Fibroblast of pulmonary artery (primary cell): ENCODE results near the gene C5AR1.
"Not testable (repeated sequence)": the region's sequence is repeated elsewhere in the genome, so short reads cannot be mapped to it uniquely, and the experiment has no call there.

Experiments used
- DNase-seq: peaks from one replicate; pipeline ENCODE4 v3.0.0-alpha.2; 2010; ENCODE audit warnings: low read depth
- H3K4me3 ChIP-seq: replicated peaks from 2 replicates; pipeline ENCODE4 v1.5.1; 2011; ENCODE audit warnings: low read depth, mild to moderate bottlenecking, control low read depth, low read length, moderate library complexity
- TF ChIP-seq, protein P1 (sequence below): IDR thresholded peaks from 2 replicates; pipeline ENCODE4 v1.5.1; 2011; ENCODE audit warnings: mild to moderate bottlenecking, control low read depth, low read length, inconsistent platforms; ENCODE audit errors: missing control alignments

The C5AR1 gene

DNA sequence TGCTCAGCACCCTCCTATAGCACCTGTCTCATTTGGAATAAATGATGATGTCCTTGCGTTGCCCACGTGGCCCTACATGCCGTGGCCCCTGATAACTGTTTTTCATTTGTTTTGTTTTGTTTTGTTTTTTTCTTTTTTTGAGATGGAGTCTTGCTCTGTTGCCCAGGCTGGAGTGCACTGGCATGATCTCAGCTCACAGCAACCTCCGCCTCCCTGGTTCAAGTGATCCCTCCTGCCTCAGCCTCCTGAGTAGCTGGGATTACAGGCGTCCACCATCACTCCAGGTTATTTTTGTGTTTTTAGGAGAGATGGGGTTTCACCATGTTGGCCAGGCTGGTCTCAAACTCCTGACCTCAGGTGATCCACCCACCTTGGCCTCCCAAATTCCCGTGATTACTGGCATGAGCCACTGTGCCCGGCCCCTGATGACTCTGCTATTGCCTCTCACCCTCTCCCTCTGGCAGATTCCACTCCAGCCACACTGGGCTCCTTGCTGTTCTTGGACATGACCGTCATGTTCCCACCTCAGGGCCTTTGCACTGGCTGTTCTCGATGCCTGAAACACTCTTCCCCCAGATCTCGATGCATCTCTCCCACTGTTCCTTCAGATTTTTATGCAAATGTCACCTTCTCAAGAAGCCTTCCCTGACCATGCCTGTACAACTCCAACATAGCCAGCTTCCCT lies 29.7 kb downstream of the C5AR1 start:
- TF ChIP-seq, protein P1, sequence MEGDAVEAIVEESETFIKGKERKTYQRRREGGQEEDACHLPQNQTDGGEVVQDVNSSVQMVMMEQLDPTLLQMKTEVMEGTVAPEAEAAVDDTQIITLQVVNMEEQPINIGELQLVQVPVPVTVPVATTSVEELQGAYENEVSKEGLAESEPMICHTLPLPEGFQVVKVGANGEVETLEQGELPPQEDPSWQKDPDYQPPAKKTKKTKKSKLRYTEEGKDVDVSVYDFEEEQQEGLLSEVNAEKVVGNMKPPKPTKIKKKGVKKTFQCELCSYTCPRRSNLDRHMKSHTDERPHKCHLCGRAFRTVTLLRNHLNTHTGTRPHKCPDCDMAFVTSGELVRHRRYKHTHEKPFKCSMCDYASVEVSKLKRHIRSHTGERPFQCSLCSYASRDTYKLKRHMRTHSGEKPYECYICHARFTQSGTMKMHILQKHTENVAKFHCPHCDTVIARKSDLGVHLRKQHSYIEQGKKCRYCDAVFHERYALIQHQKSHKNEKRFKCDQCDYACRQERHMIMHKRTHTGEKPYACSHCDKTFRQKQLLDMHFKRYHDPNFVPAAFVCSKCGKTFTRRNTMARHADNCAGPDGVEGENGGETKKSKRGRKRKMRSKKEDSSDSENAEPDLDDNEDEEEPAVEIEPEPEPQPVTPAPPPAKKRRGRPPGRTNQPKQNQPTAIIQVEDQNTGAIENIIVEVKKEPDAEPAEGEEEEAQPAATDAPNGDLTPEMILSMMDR, result no peak
- H3K4me3 ChIP-seq, result no peak overlapping the region
- no peak for DNase-seq

DNA sequence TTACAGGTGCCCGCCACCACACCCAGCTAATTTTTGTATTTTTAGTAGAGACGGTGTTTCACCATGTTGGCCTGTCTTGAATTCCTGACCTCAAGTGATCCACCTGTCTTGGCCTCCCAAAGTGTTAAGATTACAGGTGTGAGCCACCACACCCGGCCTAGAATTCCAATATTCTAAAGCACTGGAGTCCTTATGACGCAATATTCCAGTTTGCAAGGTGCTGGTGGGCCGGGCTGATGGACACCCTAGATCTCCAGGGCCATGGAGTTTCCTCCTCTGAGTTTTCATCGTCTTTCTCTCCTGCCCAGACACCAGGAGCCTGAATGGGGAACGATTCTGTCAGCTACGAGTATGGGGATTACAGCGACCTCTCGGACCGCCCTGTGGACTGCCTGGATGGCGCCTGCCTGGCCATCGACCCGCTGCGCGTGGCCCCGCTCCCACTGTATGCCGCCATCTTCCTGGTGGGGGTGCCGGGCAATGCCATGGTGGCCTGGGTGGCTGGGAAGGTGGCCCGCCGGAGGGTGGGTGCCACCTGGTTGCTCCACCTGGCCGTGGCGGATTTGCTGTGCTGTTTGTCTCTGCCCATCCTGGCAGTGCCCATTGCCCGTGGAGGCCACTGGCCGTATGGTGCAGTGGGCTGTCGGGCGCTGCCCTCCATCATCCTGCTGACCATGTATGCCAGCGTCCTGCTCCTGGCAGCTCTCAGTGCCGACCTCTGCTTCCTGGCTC lies 31.0 kb downstream of the C5AR1 start:
- TF ChIP-seq, protein P1, result no peak

DNA sequence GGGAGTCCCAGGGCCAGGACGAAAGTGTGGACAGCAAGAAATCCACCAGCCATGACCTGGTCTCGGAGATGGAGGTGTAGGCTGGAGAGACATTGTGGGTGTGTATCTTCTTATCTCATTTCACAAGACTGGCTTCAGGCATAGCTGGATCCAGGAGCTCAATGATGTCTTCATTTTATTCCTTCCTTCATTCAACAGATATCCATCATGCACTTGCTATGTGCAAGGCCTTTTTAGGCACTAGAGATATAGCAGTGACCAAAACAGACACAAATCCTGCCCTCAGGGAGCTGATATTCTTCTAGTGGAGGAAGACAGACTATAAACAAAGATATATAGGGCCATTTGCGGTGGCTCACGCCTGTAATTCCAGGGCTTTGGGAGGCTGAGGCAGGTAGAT lies 32.1 kb downstream of the C5AR1 start:
- no peak for DNase-seq

More for the DNA sequence above, 31.0 kb downstream of the C5AR1 start:
- no peak overlapping the region for H3K4me3 ChIP-seq
- DNase-seq, result no peak

DNA sequence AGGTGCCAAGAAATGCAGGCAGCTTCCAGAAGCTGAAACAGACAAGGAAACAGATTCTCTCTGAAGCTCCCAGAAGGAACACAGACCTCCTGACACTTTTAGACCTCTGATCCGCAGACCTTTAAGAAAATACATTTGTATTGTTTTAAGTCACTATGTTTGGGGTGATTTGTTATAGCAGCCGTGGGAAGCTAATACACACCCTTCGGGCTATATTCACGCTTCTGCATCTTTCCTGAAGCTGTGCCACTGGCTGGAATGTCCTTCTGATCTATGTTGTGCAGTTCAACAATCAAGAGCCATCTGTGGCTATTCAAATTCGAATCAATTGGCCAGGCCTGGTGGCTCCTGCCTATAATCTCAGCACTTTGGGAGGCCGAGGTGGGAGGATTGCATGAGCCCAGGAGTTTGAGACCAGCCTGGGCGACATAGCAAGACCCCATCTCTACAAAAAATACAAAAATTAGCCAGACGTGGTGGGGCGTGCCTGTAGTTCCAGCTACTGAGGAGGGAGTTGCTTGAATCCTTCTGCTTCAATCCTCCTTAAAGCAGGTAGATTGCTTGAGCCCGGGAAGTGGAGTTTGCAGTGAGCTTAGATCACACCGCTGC lies 33.6 kb downstream of the C5AR1 start:
- TF ChIP-seq, protein P1, result no peak
- no peak overlapping the region for H3K4me3 ChIP-seq
- DNase-seq, result no peak

More for the DNA sequence above, 32.1 kb downstream of the C5AR1 start:
- TF ChIP-seq, protein P1, result no peak
- H3K4me3 ChIP-seq, result no peak overlapping the region

DNA sequence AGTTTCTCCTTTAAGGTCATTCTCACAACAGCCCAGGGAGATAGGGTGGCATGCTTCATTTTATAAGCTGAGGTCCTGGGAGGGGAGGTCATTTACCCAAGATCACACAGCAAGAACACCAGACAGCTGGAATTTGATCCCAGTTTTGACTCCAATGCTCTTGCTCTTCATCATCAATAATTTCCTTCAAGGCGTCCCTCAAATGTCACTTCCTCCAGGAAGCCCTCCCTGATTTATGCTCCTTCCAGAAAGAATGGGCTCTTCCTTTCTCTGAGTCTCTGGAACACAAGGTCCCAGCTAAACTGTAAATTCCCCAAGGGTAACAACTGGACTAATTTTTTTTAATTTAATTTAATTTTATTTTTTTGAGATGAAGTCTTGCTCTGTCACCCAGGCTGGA lies 34.8 kb downstream of the C5AR1 start:
- no peak for DNase-seq
- no peak overlapping the region for H3K4me3 ChIP-seq
- TF ChIP-seq, protein P1, result no peak

DNA sequence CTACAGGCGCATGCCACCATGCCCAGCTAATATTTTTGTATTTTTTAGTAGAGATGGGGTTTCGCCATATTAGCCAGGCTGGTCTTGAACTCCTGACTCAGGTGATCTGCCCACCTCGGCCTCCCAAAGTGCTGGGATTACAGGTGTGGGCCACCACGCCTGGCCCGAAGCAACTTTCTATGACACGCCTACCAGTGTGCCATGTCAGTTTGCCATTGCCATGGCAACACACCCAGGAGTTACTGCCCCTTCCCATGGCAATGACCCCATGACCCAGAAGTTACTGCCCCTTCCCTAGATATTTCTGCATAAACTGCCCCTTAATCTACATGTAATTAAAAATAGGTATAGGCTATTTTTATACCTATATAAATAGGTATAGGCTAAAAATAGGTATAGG lies 36.4 kb downstream of the C5AR1 start:
- not testable (repeated sequence) for DNase-seq, H3K4me3 ChIP-seq
